Fibroblast of lung (primary cell): Measurements from ENCODE around the gene WDR37. TPM values are rescaled to one million over a fixed set of nuclear protein-coding genes. Genes with fewer than 3 reads are reported as not detected.

Experiments
- DNase-seq, 2 donors: peaks; one replicate each; pipeline versions ENCODE4 v3.0.0 to v3.0.0-alpha.2; 2010; ENCODE audit warnings: low read depth in 2 of 2
- H2AFZ ChIP-seq: 2 replicates; pipeline ENCODE4 v1.5.1; 2012; ENCODE audit warnings: low read length, control low read depth, inconsistent platforms
- H3K27ac ChIP-seq: 2 replicates; pipeline ENCODE4 v1.5.1; 2011; ENCODE audit warnings: low read length, control low read depth; ENCODE audit not compliant: insufficient read depth
- H3K27me3 ChIP-seq: 2 replicates; pipeline ENCODE4 v1.5.1; 2011; ENCODE audit warnings: mild to moderate bottlenecking, low read length; ENCODE audit not compliant: control insufficient read depth, insufficient read depth
- H3K36me3 ChIP-seq: 2 replicates; pipeline ENCODE4 v1.5.1; 2011; ENCODE audit warnings: low read length; ENCODE audit not compliant: control insufficient read depth, insufficient read depth
- H3K4me1 ChIP-seq: 2 replicates; pipeline ENCODE4 v1.5.1; 2011; ENCODE audit warnings: low read length; ENCODE audit not compliant: control insufficient read depth, insufficient read depth; ENCODE audit errors: extremely low read depth
- H3K4me2 ChIP-seq: 2 replicates; pipeline ENCODE4 v1.5.1; 2011; ENCODE audit warnings: low read length, control low read depth; ENCODE audit not compliant: insufficient read depth; ENCODE audit errors: extremely low read depth
- H3K4me3 ChIP-seq, 4 experiments: fragments of 200-600 bp in 1 of 4; sonication (generic) in 1 of 4; replicated peaks in 1 of 4; 2 replicates each; pipeline ENCODE4 v1.5.1; 2011 to 2016; ENCODE audit warnings: low read length in 4 of 4, low read depth in 3 of 4, mild to moderate bottlenecking in 3 of 4, control low read depth in 2 of 4, inconsistent platforms in 1 of 4, mixed read lengths in 1 of 4; ENCODE audit not compliant: insufficient read depth in 1 of 4; ENCODE audit errors: control extremely low read depth in 1 of 4
- H3K79me2 ChIP-seq: 2 replicates; pipeline ENCODE4 v1.5.1; 2012; ENCODE audit warnings: mild to moderate bottlenecking, low read length, inconsistent platforms; ENCODE audit not compliant: control insufficient read depth, insufficient read depth
- H3K9ac ChIP-seq: 2 replicates; pipeline ENCODE4 v1.5.1; 2011; ENCODE audit warnings: mild to moderate bottlenecking, low read length, control low read depth; ENCODE audit not compliant: insufficient read depth
- H3K9me3 ChIP-seq: 2 replicates; pipeline ENCODE4 v1.5.1; 2012; ENCODE audit warnings: low read depth, low read length; ENCODE audit not compliant: control insufficient read depth, insufficient read depth
- H4K20me1 ChIP-seq: 2 replicates; pipeline ENCODE4 v1.5.1; 2011; ENCODE audit warnings: low read length; ENCODE audit not compliant: control insufficient read depth, insufficient read depth; ENCODE audit errors: extremely low read depth
- EZH2 ChIP-seq: IDR thresholded peaks from 2 replicates; pipeline ENCODE4 v1.5.1; 2012; ENCODE audit warnings: low read length, control low read depth, mild to moderate bottlenecking; ENCODE audit errors: missing control alignments
- polyA plus RNA-seq, 2 donors: library from polyadenylated mRNA; depleted of rRNA in 1 of 2; stranded (reverse) in 1 of 2; unstranded in 1 of 2; fragments of >200 nt; gene quantifications; 2 replicates each; pipeline ENCODE4 v1.2.1, GENCODE V29; 2011 to 2012; ENCODE audit warnings: missing spikeins in 1 of 2
- total RNA-seq: library from RNA; depleted of rRNA; stranded (reverse); fragments of >200 nt; gene quantifications from 2 replicates; pipeline ENCODE4 v1.2.1, GENCODE V29; 2014
- TF ChIP-seq, protein P1 (sequence below), 2 donors: IDR thresholded peaks in 1 of 2; conservative IDR thresholded peaks in 1 of 2; 1 replicate in 1 of 2; 2 replicates in 1 of 2; pipeline ENCODE4 v1.5.1; 2011 to 2012; ENCODE audit warnings: low read length in 2 of 2, control low read depth in 1 of 2, inconsistent platforms in 1 of 2, low read depth in 1 of 2, mild to moderate bottlenecking in 1 of 2

Gene WDR37
- total and polyA plus RNA-seq, 2 donors (not counting 1 experiment from before 2014, with no cell fraction given), result 13.0 to 15.8 TPM

DNA sequence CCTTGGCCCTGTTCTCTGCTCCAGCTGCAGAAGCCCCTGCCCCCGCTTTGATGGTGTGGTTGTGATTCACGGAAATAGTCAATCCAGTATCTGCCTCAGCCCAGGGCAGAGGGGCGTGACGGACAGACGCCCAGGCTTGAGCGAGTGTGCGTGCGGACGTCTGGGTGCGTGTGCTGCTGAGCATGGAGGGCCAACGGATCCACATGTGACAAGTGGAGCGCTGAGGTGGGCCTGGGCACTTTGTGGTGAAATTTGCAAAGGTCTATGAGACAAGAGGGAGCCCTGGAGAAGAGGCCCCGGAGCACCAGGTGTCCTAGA lies 94.4 kb downstream of the WDR37 start:
- Histone ChIP-seq H4K20me1 (no peaks in the 10 kb centered on the region), H3K36me3 (no peaks in the 10 kb centered on the region), H3K27ac (no peak overlapping the region), H3K4me3 (no peak overlapping the region), H3K9ac (no peak overlapping the region), H3K4me1 (no peaks in the 10 kb centered on the region), H2AFZ (no peak overlapping the region), H3K27me3 (no peaks in the 10 kb centered on the region), H3K9me3 (no peaks in the 10 kb centered on the region), H3K79me2 (no peaks in the 10 kb centered on the region), H3K4me2 (no peak overlapping the region)
- TF ChIP-seq EZH2, result no peak
- TF ChIP-seq, protein P1, sequence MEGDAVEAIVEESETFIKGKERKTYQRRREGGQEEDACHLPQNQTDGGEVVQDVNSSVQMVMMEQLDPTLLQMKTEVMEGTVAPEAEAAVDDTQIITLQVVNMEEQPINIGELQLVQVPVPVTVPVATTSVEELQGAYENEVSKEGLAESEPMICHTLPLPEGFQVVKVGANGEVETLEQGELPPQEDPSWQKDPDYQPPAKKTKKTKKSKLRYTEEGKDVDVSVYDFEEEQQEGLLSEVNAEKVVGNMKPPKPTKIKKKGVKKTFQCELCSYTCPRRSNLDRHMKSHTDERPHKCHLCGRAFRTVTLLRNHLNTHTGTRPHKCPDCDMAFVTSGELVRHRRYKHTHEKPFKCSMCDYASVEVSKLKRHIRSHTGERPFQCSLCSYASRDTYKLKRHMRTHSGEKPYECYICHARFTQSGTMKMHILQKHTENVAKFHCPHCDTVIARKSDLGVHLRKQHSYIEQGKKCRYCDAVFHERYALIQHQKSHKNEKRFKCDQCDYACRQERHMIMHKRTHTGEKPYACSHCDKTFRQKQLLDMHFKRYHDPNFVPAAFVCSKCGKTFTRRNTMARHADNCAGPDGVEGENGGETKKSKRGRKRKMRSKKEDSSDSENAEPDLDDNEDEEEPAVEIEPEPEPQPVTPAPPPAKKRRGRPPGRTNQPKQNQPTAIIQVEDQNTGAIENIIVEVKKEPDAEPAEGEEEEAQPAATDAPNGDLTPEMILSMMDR (conservative IDR thresholded peaks at IDR 0.05 in 1 of 2, IDR thresholded peaks at IDR 0.05 in 1 of 2; ENCODE audit: low read depth in 1 of 2, low read length in 2 of 2), result no peak
- no peak for DNase-seq

GRCh38 chr10:1151076-1152033 lies 95.2 kb downstream of the WDR37 start:
- TF ChIP-seq EZH2, result no peak
- TF ChIP-seq, protein P1 (conservative IDR thresholded peaks at IDR 0.05 in 1 of 2, IDR thresholded peaks at IDR 0.05 in 1 of 2; ENCODE audit: low read depth in 1 of 2, low read length in 2 of 2), result no peak
- no peak overlapping the region for H3K4me2 ChIP-seq
- no peaks in the 10 kb centered on the region for H3K9me3 ChIP-seq
- no peaks in the 10 kb centered on the region for H4K20me1 ChIP-seq
- H3K36me3 ChIP-seq, result no peaks in the 10 kb centered on the region
- H2AFZ ChIP-seq, result no peak overlapping the region
- no peak overlapping the region for H3K4me3 ChIP-seq
- H3K79me2 ChIP-seq, result no peaks in the 10 kb centered on the region
- no peak overlapping the region for H3K27ac ChIP-seq
- no peak for DNase-seq
- no peaks in the 10 kb centered on the region for H3K4me1 ChIP-seq
- no peak overlapping the region for H3K9ac ChIP-seq
- no peaks in the 10 kb centered on the region for H3K27me3 ChIP-seq

DNA sequence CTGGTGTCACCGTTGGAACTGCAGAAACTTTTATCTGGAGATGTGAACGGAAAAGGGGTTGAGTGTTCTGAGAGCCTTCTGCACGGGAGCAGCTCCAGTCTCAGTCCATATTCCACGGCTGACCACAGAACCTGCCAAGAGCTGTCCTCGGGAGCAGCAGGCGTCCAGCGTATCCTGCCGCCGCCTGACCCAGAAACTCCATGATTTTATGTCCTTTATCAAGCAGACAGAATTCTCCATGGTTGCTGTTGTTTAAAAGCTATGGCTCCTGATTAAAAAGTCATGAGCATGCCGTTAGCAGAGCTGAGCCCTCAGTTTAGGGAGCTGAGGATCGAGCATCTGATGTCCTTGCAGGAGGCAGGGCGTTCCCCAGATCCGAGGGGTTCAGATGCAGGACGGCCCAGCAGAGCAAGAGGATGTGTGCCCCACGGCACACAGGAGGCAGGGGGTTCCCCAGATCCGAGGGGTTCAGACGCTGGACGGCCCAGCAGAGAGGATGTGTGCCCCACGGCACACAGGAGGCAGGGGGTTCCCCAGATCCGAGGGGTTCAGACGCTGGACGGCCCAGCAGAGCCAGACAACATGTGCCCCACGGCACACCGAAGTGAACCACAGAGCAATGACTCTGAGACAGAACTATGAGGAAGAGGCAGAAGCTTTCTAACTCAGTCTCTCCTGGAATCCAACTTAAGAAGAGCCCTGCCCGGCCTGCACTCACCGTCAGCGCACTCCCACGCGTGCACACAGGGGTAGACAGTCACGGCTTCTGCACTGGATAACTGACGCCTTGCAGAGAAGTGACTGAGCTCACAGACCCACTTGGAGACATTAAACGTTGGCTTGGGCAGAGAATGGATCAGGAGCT lies 96.4 kb downstream of the WDR37 start:
- H2AFZ ChIP-seq, result no peak overlapping the region
- H3K4me1 ChIP-seq, result no peaks in the 10 kb centered on the region
- H3K79me2 ChIP-seq, result no peaks in the 10 kb centered on the region
- H3K9ac ChIP-seq, result no peak overlapping the region
- no peaks in the 10 kb centered on the region for H3K27me3 ChIP-seq
- no peaks in the 10 kb centered on the region for H4K20me1 ChIP-seq
- no peaks in the 10 kb centered on the region for H3K36me3 ChIP-seq
- H3K4me3 ChIP-seq, result no peak overlapping the region
- no peak overlapping the region for H3K4me2 ChIP-seq
- no peak overlapping the region for H3K27ac ChIP-seq
- H3K9me3 ChIP-seq, result no peaks in the 10 kb centered on the region
- DNase-seq, result no peak
- no peak for TF ChIP-seq EZH2
- TF ChIP-seq, protein P1 (conservative IDR thresholded peaks at IDR 0.05 in 1 of 2, IDR thresholded peaks at IDR 0.05 in 1 of 2; ENCODE audit: low read depth in 1 of 2, low read length in 2 of 2), result no peak
